Fibroblast of villous mesenchyme (primary cell): ENCODE data around the gene H2AZ2. TPM values are rescaled to one million over a fixed set of nuclear protein-coding genes. Genes with fewer than 3 reads are reported as not detected.

Experiments
- DNase-seq: peaks from one replicate; pipeline ENCODE4 v3.0.0-alpha.2; 2010; ENCODE audit warnings: low read depth
- H3K4me3 ChIP-seq: 2 replicates; pipeline ENCODE4 v1.5.1; 2011; ENCODE audit warnings: low read depth, mild to moderate bottlenecking, low read length
- total RNA-seq: library from RNA; depleted of rRNA; stranded (reverse); fragments of >200 nt; gene quantifications from 2 replicates; pipeline ENCODE4 v1.2.3, GENCODE V29; 2012
- TF ChIP-seq, protein P1 (sequence below): IDR thresholded peaks from 2 replicates; pipeline ENCODE4 v1.5.1; 2012; ENCODE audit warnings: low read depth, mild to moderate bottlenecking, low read length; ENCODE audit not compliant: insufficient read depth

Gene H2AZ2
- total RNA-seq, 1 donor: 111 TPM

- TF ChIP-seq, protein P1, sequence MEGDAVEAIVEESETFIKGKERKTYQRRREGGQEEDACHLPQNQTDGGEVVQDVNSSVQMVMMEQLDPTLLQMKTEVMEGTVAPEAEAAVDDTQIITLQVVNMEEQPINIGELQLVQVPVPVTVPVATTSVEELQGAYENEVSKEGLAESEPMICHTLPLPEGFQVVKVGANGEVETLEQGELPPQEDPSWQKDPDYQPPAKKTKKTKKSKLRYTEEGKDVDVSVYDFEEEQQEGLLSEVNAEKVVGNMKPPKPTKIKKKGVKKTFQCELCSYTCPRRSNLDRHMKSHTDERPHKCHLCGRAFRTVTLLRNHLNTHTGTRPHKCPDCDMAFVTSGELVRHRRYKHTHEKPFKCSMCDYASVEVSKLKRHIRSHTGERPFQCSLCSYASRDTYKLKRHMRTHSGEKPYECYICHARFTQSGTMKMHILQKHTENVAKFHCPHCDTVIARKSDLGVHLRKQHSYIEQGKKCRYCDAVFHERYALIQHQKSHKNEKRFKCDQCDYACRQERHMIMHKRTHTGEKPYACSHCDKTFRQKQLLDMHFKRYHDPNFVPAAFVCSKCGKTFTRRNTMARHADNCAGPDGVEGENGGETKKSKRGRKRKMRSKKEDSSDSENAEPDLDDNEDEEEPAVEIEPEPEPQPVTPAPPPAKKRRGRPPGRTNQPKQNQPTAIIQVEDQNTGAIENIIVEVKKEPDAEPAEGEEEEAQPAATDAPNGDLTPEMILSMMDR: no peak
- no peak overlapping the region for H3K4me3 ChIP-seq
- no peak for DNase-seq
These were observed 65.4 kb downstream of the H2AZ2 start for GRCh38 chr7:44782460-44782859.

Other genes with a start within 250 kb of the H2AZ2 start
- gene OGDH, start 241.5 kb downstream of the H2AZ2 start, total RNA-seq: 75.7 and 99.7 TPM in 2 replicates
- 10.8 and 12.2 TPM in 2 replicates for gene ZMIZ2, start 99.2 kb downstream of the H2AZ2 start, total RNA-seq
- gene PPIA, start 51.4 kb downstream of the H2AZ2 start, total RNA-seq: 2,028 and 2,422 TPM in 2 replicates
- gene PURB, start 37.4 kb upstream of the H2AZ2 start, total RNA-seq: 24.5 and 29.8 TPM in 2 replicates
- under 0.01 TPM in 2 replicates for gene MYO1G, start 130.9 kb upstream of the H2AZ2 start, total RNA-seq
- 41.9 and 45.4 TPM in 2 replicates for gene CCM2, start 152.1 kb upstream of the H2AZ2 start, total RNA-seq
- 2.6 and 3.9 TPM in 2 replicates for gene NACAD, start 240.9 kb upstream of the H2AZ2 start, total RNA-seq